ENCODE results near the gene RHEB.

DNA sequence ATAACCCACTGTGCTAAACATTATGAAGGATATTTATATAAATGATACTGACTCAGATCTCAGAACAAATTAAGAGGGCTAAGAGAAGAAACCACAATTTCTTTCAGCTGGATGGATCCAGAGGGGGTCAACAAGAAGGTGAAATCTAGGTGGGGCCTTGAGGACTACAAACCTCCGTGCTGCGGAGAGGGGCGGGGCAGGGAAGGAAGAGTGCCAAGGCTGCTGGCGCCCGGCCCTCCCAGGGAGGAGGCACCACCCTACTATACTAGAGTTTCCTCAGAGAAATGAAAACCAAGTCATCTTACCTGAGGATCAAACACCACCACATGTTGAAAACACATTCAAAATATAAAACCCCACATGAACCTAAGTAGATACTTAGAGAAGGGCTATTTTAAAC, 50.4 kb downstream of the RHEB start:
- no peak for TF ChIP-seq EP300 (IDR thresholded peaks at IDR 0.05; ENCODE audit: borderline replicate concordance)
- TF ChIP-seq CEBPB (IDR thresholded peaks at IDR 0.05): no peak
- TF ChIP-seq, protein P1, sequence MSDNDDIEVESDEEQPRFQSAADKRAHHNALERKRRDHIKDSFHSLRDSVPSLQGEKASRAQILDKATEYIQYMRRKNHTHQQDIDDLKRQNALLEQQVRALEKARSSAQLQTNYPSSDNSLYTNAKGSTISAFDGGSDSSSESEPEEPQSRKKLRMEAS (IDR thresholded peaks at IDR 0.05): no peak
- TF ChIP-seq, protein P2, sequence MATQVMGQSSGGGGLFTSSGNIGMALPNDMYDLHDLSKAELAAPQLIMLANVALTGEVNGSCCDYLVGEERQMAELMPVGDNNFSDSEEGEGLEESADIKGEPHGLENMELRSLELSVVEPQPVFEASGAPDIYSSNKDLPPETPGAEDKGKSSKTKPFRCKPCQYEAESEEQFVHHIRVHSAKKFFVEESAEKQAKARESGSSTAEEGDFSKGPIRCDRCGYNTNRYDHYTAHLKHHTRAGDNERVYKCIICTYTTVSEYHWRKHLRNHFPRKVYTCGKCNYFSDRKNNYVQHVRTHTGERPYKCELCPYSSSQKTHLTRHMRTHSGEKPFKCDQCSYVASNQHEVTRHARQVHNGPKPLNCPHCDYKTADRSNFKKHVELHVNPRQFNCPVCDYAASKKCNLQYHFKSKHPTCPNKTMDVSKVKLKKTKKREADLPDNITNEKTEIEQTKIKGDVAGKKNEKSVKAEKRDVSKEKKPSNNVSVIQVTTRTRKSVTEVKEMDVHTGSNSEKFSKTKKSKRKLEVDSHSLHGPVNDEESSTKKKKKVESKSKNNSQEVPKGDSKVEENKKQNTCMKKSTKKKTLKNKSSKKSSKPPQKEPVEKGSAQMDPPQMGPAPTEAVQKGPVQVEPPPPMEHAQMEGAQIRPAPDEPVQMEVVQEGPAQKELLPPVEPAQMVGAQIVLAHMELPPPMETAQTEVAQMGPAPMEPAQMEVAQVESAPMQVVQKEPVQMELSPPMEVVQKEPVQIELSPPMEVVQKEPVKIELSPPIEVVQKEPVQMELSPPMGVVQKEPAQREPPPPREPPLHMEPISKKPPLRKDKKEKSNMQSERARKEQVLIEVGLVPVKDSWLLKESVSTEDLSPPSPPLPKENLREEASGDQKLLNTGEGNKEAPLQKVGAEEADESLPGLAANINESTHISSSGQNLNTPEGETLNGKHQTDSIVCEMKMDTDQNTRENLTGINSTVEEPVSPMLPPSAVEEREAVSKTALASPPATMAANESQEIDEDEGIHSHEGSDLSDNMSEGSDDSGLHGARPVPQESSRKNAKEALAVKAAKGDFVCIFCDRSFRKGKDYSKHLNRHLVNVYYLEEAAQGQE (IDR thresholded peaks at IDR 0.05; ENCODE audit: low read depth): no peak
- TF ChIP-seq ZBTB7A (IDR thresholded peaks at IDR 0.05; ENCODE audit: low read depth): no peak
- TF ChIP-seq EGR1 (IDR thresholded peaks at IDR 0.05): no peak
- TF ChIP-seq TCF12 (IDR thresholded peaks at IDR 0.05; ENCODE audit: low read depth): no peak
- TF ChIP-seq TAF1 (IDR thresholded peaks at IDR 0.05; ENCODE audit: low read depth): no peak
- no peak for TF ChIP-seq CREB1 (IDR thresholded peaks at IDR 0.05; ENCODE audit: low read depth)
